Measurements from ENCODE around the gene ATP1A2.

ATP1A2 gene

DNA sequence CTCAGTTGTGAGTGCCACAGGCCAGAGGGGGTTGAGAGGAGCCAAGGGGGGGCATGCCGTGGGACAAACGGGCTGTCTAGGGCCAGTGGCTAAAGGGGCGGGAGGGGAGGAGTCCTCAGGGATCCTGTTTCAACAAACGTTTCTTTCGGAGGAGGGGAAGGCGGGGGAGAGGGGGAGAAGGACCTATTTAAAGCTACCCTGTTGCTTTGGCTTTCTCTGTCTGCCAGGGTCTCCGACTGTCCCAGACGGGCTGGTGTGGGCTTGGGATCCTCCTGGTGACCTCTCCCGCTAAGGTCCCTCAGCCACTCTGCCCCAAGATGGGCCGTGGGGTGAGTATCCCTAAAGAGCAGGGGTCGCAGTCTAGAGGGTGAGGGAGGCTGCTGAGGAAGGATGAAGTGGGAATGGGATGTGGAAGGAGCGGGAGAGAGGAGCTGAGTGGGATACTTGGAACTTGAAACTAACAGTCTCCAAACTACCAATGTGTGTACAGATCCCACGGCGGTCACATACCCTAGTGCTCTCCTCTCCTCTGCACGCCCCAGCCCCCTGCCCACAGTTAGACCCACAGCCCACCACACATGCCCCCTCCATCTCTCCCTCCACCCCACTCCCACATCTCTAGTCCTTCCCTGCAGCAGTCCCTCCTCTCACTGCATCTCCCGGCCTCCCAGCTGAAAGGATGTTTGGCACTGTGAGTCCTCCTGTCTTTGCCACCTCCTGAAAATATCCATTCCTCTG is at the start of gene ATP1A2:
Gene ATP1A2, plus strand, starts transcription at position 215 of the 738 bp plus-strand sequence. Its CDS starts 103 bp downstream, at position 318.
- H3K27ac ChIP-seq (ENCODE audit: low read depth, low read length, poor library complexity, severe bottlenecking), result no peak within 1 kb of the TSS
- H3F3A ChIP-seq (ENCODE audit: insufficient read depth, low read length), result no peaks in the 10 kb centered on the region
- no peaks in the 10 kb centered on the region for H3K36me3 ChIP-seq (ENCODE audit: insufficient read depth, low read length)
- TF ChIP-seq EZH2 (IDR thresholded peaks at IDR 0.05; ENCODE audit: borderline replicate concordance, low read length), result no peak
- TF ChIP-seq CTCF (IDR thresholded peaks at IDR 0.05; ENCODE audit: low read length), result no peak
- H3K4me1 ChIP-seq (ENCODE audit: insufficient read depth, low read length, severe bottlenecking), result no peaks in the 10 kb centered on the region
- no peaks in the 10 kb centered on the region for H3K9me3 ChIP-seq (ENCODE audit: low read length)
- H2AFZ ChIP-seq (ENCODE audit: low read length), result no peak within 1 kb of the TSS
- no peak within 1 kb of the TSS for H3K4me3 ChIP-seq (ENCODE audit: low read depth, low read length, poor library complexity, severe bottlenecking)
- no peaks in the 10 kb centered on the region for H3K9me2 ChIP-seq (ENCODE audit: low read depth, low read length)
- no peaks in the 10 kb centered on the region for H3K79me2 ChIP-seq (ENCODE audit: insufficient read depth, low read length)
- no peaks in the 10 kb centered on the region for H4K20me1 ChIP-seq (ENCODE audit: insufficient read depth, low read length)
- no peak within 1 kb of the TSS for H3K4me2 ChIP-seq (ENCODE audit: low read length)
- H3K27me3 ChIP-seq (ENCODE audit: insufficient read depth, low read length), result peaks cover 11% of the 10 kb centered on the region; the same call in 1 of the 2 replicates
- no peak within 1 kb of the TSS for H3K9ac ChIP-seq (ENCODE audit: low read length)

DNA sequence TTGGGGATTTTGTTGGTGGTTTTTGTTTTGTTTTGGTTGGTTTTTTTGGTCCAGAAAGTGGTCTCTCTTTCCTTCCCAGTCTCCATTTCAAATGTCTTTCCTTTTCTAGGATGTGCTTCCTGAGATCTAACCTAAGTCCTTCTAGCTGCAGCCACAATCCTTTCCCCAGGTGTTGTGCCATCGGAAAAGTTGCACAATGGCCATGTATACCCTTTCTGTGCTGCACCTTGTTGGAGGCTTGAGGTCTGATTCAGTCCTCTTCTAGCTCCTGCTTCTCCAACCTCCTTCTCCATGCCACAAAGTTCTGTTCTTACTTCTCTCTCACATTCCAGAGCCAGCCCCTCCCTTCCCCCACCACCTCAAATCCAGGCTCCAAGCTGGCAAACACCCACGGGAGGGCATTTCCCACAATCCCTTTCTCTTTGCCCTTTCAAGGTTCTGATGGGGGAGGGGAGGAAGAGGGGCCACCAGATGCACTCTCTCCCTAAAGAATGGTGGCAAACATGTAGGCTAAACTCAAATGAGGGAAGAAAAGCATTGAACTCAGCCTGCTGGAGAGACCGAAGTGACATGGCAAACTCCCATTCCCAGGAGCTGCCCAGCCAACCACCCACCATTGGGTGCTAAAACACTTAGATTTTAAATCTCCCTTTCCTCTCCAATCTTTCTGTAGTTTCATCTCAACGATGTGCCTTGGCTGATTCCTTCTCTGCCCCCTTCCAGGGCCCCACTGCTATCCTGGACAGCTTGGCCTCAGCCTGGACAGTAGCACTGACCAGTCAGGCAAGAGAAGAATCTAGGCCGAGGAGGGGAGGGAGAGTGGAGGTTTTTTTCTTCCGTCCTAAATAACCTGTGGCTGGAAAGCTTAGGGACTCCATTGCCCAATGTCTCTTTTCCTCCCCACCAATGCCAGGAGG is 48.5 kb upstream of the ATP1A2 start:
- Histone ChIP-seq H3K9me3 (ENCODE audit: low read length) (no peaks in the 10 kb centered on the region), H4K20me1 (ENCODE audit: insufficient read depth, low read length) (no peaks in the 10 kb centered on the region), H3K4me1 (ENCODE audit: insufficient read depth, low read length, severe bottlenecking) (peaks cover 12% of the 10 kb centered on the region), H3K9ac (ENCODE audit: low read length) (no peak overlapping the region), H3F3A (ENCODE audit: insufficient read depth, low read length) (no peaks in the 10 kb centered on the region), H3K4me3 (ENCODE audit: low read depth, low read length, poor library complexity, severe bottlenecking) (no peak overlapping the region), H3K79me2 (ENCODE audit: insufficient read depth, low read length) (no peaks in the 10 kb centered on the region), H3K27ac (ENCODE audit: low read depth, low read length, poor library complexity, severe bottlenecking) (no peak overlapping the region), H3K36me3 (ENCODE audit: insufficient read depth, low read length) (no peaks in the 10 kb centered on the region), H3K9me2 (ENCODE audit: low read depth, low read length) (no peaks in the 10 kb centered on the region), H3K4me2 (ENCODE audit: low read length) (no peak overlapping the region), H3K27me3 (ENCODE audit: insufficient read depth, low read length) (no peaks in the 10 kb centered on the region; the same call in none of the 2 replicates), H2AFZ (ENCODE audit: low read length) (no peak overlapping the region)
- TF ChIP-seq CTCF (IDR thresholded peaks at IDR 0.05; ENCODE audit: low read length) (no peak), EZH2 (IDR thresholded peaks at IDR 0.05; ENCODE audit: borderline replicate concordance, low read length) (no peak)

DNA sequence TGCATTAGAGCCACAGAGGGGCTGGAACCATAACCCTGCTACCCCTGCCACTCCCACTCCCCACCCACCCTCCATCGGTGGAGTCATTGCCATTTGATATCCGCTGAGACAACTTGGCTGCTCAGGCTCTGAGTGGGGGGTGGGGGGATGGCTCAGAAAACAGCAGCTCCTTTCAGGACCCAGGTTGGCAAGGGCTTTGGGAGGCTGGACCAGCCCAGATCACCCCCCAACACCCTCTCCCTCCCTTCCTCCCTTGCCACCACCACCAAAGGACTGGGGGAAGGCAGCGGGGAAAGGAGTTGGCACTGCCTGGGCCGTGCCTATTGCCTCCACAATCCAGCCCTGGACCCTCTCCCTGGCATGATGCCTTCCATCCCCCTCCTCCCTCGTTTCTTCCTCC is 47.3 kb upstream of the ATP1A2 start:
- no peaks in the 10 kb centered on the region for H3K9me2 ChIP-seq (ENCODE audit: low read depth, low read length)
- no peaks in the 10 kb centered on the region; the same call in 1 of the 2 replicates for H3K27me3 ChIP-seq (ENCODE audit: insufficient read depth, low read length)

More for the DNA sequence above, 47.3 kb upstream of the ATP1A2 start:
- Histone ChIP-seq H3F3A (ENCODE audit: insufficient read depth, low read length) (no peaks in the 10 kb centered on the region), H2AFZ (ENCODE audit: low read length) (no peak overlapping the region), H3K27ac (ENCODE audit: low read depth, low read length, poor library complexity, severe bottlenecking) (no peak overlapping the region), H3K36me3 (ENCODE audit: insufficient read depth, low read length) (no peaks in the 10 kb centered on the region), H3K79me2 (ENCODE audit: insufficient read depth, low read length) (no peaks in the 10 kb centered on the region), H3K4me3 (ENCODE audit: low read depth, low read length, poor library complexity, severe bottlenecking) (no peak overlapping the region), H3K4me1 (ENCODE audit: insufficient read depth, low read length, severe bottlenecking) (peaks cover 12% of the 10 kb centered on the region), H3K4me2 (ENCODE audit: low read length) (no peak overlapping the region), H3K9me3 (ENCODE audit: low read length) (no peaks in the 10 kb centered on the region), H3K9ac (ENCODE audit: low read length) (no peak overlapping the region), H4K20me1 (ENCODE audit: insufficient read depth, low read length) (no peaks in the 10 kb centered on the region)
- no peak for TF ChIP-seq EZH2 (IDR thresholded peaks at IDR 0.05; ENCODE audit: borderline replicate concordance, low read length)
- no peak for TF ChIP-seq CTCF (IDR thresholded peaks at IDR 0.05; ENCODE audit: low read length)
